Measurements from ENCODE around the gene CWC27.

DNA sequence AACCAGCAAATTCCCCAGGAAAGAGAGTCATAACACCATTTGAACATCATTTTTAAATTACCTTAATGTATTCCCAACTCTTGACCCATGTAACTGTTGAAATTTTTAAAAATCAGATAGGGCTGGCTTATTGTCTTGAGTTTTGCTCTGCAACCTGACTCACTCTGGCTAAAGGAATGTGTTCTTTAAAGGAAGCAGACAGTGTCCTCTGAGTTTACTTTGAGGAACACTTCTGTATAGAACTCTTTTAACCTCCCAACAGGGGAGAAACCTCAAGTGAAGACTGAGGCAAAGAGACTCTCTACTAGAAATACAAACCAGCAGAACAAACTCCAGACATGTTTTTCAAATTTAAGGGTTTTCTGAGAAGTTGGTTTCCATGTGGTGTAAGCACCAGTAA is 248.9 kb downstream of the CWC27 start:
- TF ChIP-seq TAF1 (IDR thresholded peaks at IDR 0.05; ENCODE audit: borderline replicate concordance, low read depth, low read length) (no peak), POLR2A (IDR thresholded peaks at IDR 0.05; ENCODE audit: low read depth, low read length) (no peak), POLR2AphosphoS5 (IDR thresholded peaks at IDR 0.05; ENCODE audit: low read depth, low read length) (no peak)
